Cerebellar cortex (tissue), 1 donor: ENCODE measurements around the gene CFAP161.

Source experiments
- DNase-seq: peaks from one replicate; pipeline ENCODE4 v3.0.0-alpha.2; 2015; ENCODE audit warnings: low spot score

CFAP161 gene

GRCh38 chr15:81183439-81183775 is 49.3 kb downstream of the CFAP161 start:
- DNase-seq, result no peak

DNA sequence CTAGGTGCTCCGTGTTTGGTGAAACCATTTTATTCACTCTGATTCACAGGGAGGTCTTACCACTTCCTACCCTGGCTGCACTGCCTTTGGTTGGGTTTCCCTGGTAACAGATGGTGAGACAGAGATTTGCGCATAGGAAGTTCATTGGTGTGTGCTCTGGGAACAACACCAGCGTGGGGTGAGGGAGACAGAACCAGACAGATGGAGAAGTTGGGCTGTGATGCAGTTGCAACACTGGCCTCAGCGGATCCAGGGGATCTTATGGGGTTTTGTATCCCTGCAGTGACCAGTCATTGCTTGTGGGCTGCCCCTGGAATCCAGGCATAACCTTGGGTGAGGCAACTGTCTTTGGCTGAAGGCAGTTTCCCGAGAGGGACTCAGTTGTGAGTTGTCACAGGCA is 50.1 kb downstream of the CFAP161 start:
- DNase-seq, result peak; percentile 84

DNA sequence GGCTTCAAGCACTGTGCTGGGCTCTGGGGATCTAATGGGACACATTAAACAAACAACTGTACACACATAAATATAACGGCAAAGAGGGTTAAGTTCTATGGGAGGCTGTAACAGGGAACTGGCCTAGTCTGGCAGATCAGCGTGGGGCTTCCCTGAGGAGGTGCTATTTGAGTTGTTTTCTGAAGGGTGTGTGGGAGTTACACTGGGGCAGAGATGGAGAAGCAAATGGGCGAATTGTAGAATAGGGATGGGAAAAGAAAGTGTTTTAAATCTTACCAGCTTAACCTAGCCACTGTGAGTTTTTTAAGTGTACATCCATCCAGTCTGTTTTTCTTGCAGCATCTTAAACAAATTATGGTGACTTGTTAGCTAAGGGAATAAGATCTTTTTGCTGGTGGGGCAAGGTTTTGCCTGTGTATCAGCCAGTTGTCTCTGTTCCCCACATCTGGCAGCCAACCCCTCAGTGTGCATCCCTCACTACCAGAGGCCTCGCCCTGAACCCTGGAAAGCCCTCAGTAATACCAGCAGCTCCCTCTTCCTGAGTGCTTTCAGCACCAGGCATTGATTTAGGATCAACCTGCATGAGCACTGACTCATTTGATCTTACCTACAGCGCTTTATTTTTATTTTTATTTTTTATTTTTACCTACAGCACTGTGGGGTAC is 51.7 kb downstream of the CFAP161 start:
- no peak for DNase-seq

- DNase-seq, result no peak
These were observed 54.3 kb downstream of the CFAP161 start for GRCh38 chr15:81188354-81188753.

GRCh38 chr15:81189583-81190283 is 55.7 kb downstream of the CFAP161 start:
- no peak for DNase-seq

- DNase-seq, result no peak
These were observed 56.9 kb downstream of the CFAP161 start for GRCh38 chr15:81190922-81191507.

DNA sequence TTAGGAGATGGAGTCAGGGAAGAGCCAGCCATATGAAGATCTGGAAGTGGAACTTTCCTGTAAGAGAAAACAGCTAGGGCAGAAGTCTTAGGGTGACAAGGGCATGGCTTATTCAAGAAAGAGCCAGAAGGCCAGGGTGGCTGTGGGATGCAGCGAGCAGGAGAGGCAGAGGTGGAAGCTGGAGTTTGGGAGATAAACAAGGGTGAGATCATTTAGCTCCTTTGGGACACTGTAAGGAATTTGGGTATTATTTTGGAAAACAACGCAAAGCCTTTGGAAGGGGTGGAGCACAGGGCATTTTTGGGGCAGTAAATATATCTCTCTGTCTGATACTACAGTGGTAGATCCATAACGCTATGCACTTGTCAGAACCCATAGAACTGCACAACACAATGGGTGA is 57.6 kb downstream of the CFAP161 start:
- no peak for DNase-seq

DNA sequence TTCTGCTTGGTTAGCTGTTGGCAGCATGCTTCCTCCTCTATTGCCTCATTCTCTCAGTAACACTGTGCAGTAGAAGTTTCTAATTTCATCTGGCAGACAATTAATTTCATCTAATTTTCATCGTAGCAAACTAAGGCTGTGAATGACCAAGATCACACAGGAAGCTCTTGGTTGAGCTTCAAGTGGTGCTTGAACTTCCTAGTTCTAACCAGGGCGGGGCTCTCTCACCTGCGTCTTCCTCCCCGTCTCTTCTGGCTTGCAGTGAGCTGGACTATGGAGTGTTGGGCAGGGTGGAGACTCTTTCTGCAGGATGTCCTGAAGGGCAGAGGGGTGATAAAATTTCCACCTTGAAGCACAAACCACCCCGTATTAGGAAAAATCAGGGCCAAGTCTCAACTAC is 60.7 kb downstream of the CFAP161 start:
- DNase-seq, result no peak

DNA sequence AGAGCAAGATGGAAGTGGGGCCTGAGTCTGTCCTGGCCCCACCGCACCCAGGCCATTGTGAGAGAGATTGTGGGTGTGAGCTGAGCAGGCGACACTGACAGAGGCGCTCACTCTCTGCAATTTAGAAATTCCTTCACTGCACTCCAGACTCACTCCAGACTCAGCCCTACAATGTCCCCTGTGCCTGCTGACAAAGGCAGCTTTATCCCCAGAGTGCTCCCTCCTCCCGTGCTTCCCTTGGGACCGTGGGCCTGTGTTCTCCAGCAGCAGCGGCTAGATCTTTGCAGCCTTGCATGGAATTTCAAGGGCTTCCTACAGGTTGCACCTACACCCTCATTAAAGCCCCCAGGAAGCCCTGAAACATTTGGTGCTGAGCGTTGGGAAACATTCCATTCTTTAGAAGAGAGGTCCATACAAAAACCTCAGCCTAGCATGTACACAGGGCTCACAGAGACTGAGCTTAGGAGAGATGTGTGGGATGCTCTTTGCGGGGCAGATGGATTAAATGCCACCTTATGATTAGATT is 61.3 kb downstream of the CFAP161 start:
- no peak for DNase-seq

- peak; percentile 99 for DNase-seq
These were observed 62.6 kb downstream of the CFAP161 start, which contains the start of gene IL16 for GRCh38 chr15:81196576-81197254. Gene IL16, plus strand, starts transcription at chr15:81196879. Its CDS starts 28,521 bp downstream, at chr15:81225400.

DNA sequence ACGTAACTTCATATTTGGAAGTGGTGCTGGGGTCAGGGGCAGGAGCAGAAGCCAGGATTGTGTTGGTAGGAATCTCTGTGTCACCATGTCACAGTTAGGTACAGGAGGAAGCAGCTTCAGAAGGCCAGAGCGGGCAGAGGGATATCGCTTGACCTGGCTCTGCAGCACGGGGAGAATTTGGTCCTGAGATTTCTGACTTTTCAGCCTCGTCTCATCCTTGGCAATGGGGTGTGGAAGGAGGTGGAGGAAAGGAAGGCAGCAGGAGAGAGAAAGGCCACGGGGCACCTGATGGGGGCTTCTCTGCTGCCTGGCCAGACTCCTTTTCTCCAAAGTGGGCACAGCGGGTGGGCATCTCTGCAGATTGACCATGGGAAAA is 63.2 kb downstream of the CFAP161 start:
- DNase-seq, result peak; percentile 64

GRCh38 chr15:81197688-81198281 is 63.7 kb downstream of the CFAP161 start:
- peak; percentile 59 for DNase-seq
